Activated CD4-positive, alpha-beta memory T cell treated with anti-CD3 and anti-CD28 coated beads for 36 hours (primary cell): ENCODE measurements around the gene NCOA3. TPM values are rescaled to one million over a fixed set of nuclear protein-coding genes. Genes with fewer than 3 reads are reported as not detected.
A peak's percentile ranks its signal among the peaks of the same experiment; 100 is the strongest.
"Not testable (repeated sequence)": the region's sequence is repeated elsewhere in the genome, so short reads cannot be mapped to it uniquely, and the experiment has no call there.

ENCODE experiments used
- CTCF ChIA-PET: fragments of 350-600 bp; sonication (Branson Sonifier 250); formaldehyde crosslinking; loops from one replicate; lab custom pipeline; 2021; ENCODE audit warnings: antibody characterized with exemption, inconsistent platforms; lab: Charles Lee
- POLR2A ChIA-PET: fragments of 350-600 bp; sonication (Branson Sonifier 250); formaldehyde crosslinking; loops from one replicate; lab custom pipeline; 2021; ENCODE audit warnings: antibody characterized with exemption; lab: Charles Lee
- DNase-seq: peaks from one replicate; pipeline ENCODE4 v3.0.0-alpha.2; 2020
- H3K27ac Mint-ChIP-seq: one replicate; pipeline ENCODE4 v1.8.0; 2021; ENCODE audit warnings: mixed read lengths
- H3K27me3 Mint-ChIP-seq: one replicate; pipeline ENCODE4 v1.8.0; 2021; ENCODE audit warnings: mixed read lengths
- H3K36me3 Mint-ChIP-seq: one replicate; pipeline ENCODE4 v1.8.0; 2021; ENCODE audit warnings: mixed read lengths
- H3K4me1 Mint-ChIP-seq: one replicate; pipeline ENCODE4 v1.8.0; 2021; ENCODE audit warnings: low read depth, mixed read lengths
- H3K4me3 Mint-ChIP-seq: one replicate; pipeline ENCODE4 v1.8.0; 2021; ENCODE audit warnings: mild to moderate bottlenecking, mixed read lengths
- H3K9me3 Mint-ChIP-seq: one replicate; pipeline ENCODE4 v1.8.0; 2021; ENCODE audit warnings: mixed read lengths
- intact Hi-C: fragments of 100-400 bp; cut with micrococcal nuclease; formaldehyde crosslinking; loops from one replicate; pipeline ENCODE4 v1.15.1; 2023
- total RNA-seq, 2 experiments: library from RNA; stranded (reverse); gene quantifications; one replicate each; pipeline ENCODE4 v1.2.3, GENCODE V29; 2021

The NCOA3 gene
- total RNA-seq, 2 experiments from 2014 or later, result 72.0 to 81.8 TPM

GRCh38 chr20:47573559-47573958 is 71.9 kb downstream of the NCOA3 start:
- no peak overlapping the region for H3K4me3 Mint-ChIP-seq
- no peak for DNase-seq
- ChIA-PET CTCF (no interaction called here), POLR2A (no interaction called here)
- H3K36me3 Mint-ChIP-seq, result peaks cover 22% of the 10 kb centered on the region
- H3K27ac Mint-ChIP-seq, result peak overlapping the region; percentile 51
- intact Hi-C loops, result no loop called here
- H3K9me3 Mint-ChIP-seq, result peaks cover 3% of the 10 kb centered on the region
- H3K27me3 Mint-ChIP-seq, result no peaks in the 10 kb centered on the region
- peaks cover 61% of the 10 kb centered on the region for H3K4me1 Mint-ChIP-seq

- DNase-seq, result no peak
- peaks cover 3% of the 10 kb centered on the region for H3K9me3 Mint-ChIP-seq
- peaks cover 18% of the 10 kb centered on the region for H3K36me3 Mint-ChIP-seq
- H3K4me3 Mint-ChIP-seq, result no peak overlapping the region
- intact Hi-C loops, result loop anchor here (5.0 kb wide), 1 partner anchor 32 kb away; no protein-coding TSS in a partner anchor
- peak overlapping the region; percentile 25 for H3K27ac Mint-ChIP-seq
- H3K27me3 Mint-ChIP-seq, result no peaks in the 10 kb centered on the region
- CTCF ChIA-PET, result no interaction called here
- POLR2A ChIA-PET, result no interaction called here
- peaks cover 70% of the 10 kb centered on the region for H3K4me1 Mint-ChIP-seq
These were observed 73.1 kb downstream of the NCOA3 start for GRCh38 chr20:47574616-47575364.

DNA sequence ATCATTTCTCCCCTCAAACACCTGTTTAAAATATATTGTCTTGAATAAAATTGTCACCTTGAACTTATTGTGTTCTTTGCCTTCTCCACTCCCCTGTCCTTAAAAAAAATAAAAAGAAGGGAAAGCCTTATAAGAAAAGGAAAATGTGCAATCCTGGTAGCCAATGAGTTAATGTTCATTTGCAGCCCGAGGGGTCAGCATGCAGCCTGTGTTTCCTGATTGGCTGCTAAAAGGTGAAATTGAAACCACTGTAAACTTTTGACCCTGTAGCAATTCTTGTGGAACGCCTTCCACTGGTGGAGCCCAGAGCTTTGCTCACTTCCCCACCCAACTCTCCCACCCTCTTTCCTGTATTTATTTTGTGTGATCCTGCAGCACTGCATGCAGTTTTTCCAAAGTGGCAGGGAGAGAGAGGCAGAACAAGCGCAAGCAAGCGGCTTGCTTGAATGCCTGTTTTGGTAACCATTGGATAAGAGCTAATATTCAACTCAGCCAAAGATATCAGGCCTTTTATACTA is 74.9 kb downstream of the NCOA3 start:
- Mint-ChIP-seq H3K4me3 (peak overlapping the region; percentile 7), H3K4me1 (peaks cover 76% of the 10 kb centered on the region), H3K36me3 (peaks cover 5% of the 10 kb centered on the region), H3K27ac (no peak overlapping the region), H3K9me3 (no peaks in the 10 kb centered on the region), H3K27me3 (no peaks in the 10 kb centered on the region)
- ChIA-PET CTCF (interaction anchor here (0.5 to 1.9 kb wide), 3 partner anchors 45 to 192 kb away, joined by 3 to 6 read pairs (median 4); no protein-coding TSS in a partner anchor), POLR2A (no interaction called here)
- intact Hi-C loops, result loop anchor here (5.0 kb wide), 1 partner anchor 34 kb away; no protein-coding TSS in a partner anchor
- no peak for DNase-seq

DNA sequence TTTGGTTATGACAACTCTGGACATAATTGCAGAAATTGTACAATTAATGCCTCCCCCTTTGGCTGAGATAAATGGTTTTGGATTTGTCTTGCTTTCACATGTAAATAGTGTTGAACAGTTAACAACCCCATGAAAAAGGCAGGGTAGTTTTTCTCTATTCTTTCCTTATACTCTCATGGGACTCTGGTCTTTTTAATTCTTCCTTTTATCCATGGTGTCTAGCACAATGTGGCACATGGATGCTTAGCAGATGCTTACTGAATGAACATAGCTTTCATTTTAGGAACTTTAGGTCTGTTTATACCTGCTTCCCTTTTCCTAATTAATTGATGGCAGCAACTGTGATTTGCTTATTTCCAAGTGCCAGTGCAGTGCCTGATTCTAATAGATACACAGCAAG is 75.6 kb downstream of the NCOA3 start:
- CTCF ChIA-PET, result interaction anchor here (1.2 to 1.9 kb wide), 3 partner anchors 31 to 193 kb away, joined by 3 to 6 read pairs (median 4); no protein-coding TSS in a partner anchor
- H3K4me3 Mint-ChIP-seq, result no peak overlapping the region
- H3K27ac Mint-ChIP-seq, result peak overlapping the region; percentile 10

GRCh38 chr20:47578543-47578942 is 76.9 kb downstream of the NCOA3 start:
- H3K27me3 Mint-ChIP-seq, result no peaks in the 10 kb centered on the region
- H3K36me3 Mint-ChIP-seq, result peaks cover 9% of the 10 kb centered on the region
- DNase-seq, result no peak
- no peaks in the 10 kb centered on the region for H3K9me3 Mint-ChIP-seq
- intact Hi-C loops, result loop anchor here (5.0 kb wide), 1 partner anchor 36 kb away; no protein-coding TSS in a partner anchor
- peaks cover 66% of the 10 kb centered on the region for H3K4me1 Mint-ChIP-seq
- peak overlapping the region; percentile 29 for H3K27ac Mint-ChIP-seq
- POLR2A ChIA-PET, result interaction anchor here (1.4 kb wide), 1 partner anchor 9 kb away, joined by 4 read pairs; no protein-coding TSS in a partner anchor
- no peak overlapping the region for H3K4me3 Mint-ChIP-seq
- CTCF ChIA-PET, result interaction anchor here (1.3 kb wide), 2 partner anchors 30 to 305 kb away, joined by 3 read pairs; no protein-coding TSS in a partner anchor

More for the DNA sequence above, 75.6 kb downstream of the NCOA3 start:
- no peaks in the 10 kb centered on the region for H3K9me3 Mint-ChIP-seq
- POLR2A ChIA-PET, result interaction anchor here (1.4 kb wide), 1 partner anchor 8 kb away, joined by 4 read pairs; no protein-coding TSS in a partner anchor
- H3K27me3 Mint-ChIP-seq, result no peaks in the 10 kb centered on the region
- intact Hi-C loops, result loop anchor here (5.0 kb wide), 1 partner anchor 35 kb away; no protein-coding TSS in a partner anchor
- peaks cover 72% of the 10 kb centered on the region for H3K4me1 Mint-ChIP-seq
- H3K36me3 Mint-ChIP-seq, result peaks cover 7% of the 10 kb centered on the region
- no peak for DNase-seq

GRCh38 chr20:47580686-47581085 is 79.0 kb downstream of the NCOA3 start:
- POLR2A ChIA-PET, H3K27ac Mint-ChIP-seq: not testable (repeated sequence)

GRCh38 chr20:47581090-47581489 is 79.4 kb downstream of the NCOA3 start:
- no peak for DNase-seq
- H3K36me3 Mint-ChIP-seq, result peaks cover 14% of the 10 kb centered on the region
- H3K27me3 Mint-ChIP-seq, result no peaks in the 10 kb centered on the region
- no peak overlapping the region for H3K27ac Mint-ChIP-seq
- CTCF ChIA-PET, result no interaction called here
- H3K4me3 Mint-ChIP-seq, result no peak overlapping the region
- H3K9me3 Mint-ChIP-seq, result no peaks in the 10 kb centered on the region
- intact Hi-C loops, result no loop called here
- H3K4me1 Mint-ChIP-seq, result peaks cover 54% of the 10 kb centered on the region
- POLR2A ChIA-PET, result no interaction called here

More at GRCh38 chr20:47580686-47581085, 79.0 kb downstream of the NCOA3 start:
- intact Hi-C loops, DNase-seq, H3K9me3 Mint-ChIP-seq, H3K4me3 Mint-ChIP-seq, H3K27me3 Mint-ChIP-seq, CTCF ChIA-PET: not testable (repeated sequence)
- Mint-ChIP-seq H3K36me3 (peaks cover 12% of the 10 kb centered on the region), H3K4me1 (peaks cover 56% of the 10 kb centered on the region)

- ChIA-PET CTCF (no interaction called here), POLR2A (no interaction called here)
- H3K4me3 Mint-ChIP-seq, result no peak overlapping the region
- H3K9me3 Mint-ChIP-seq, result no peaks in the 10 kb centered on the region
- H3K4me1 Mint-ChIP-seq, result peaks cover 47% of the 10 kb centered on the region
- no peak for DNase-seq
- no peak overlapping the region for H3K27ac Mint-ChIP-seq
- H3K36me3 Mint-ChIP-seq, result peaks cover 26% of the 10 kb centered on the region
- H3K27me3 Mint-ChIP-seq, result no peaks in the 10 kb centered on the region
- intact Hi-C loops, result no loop called here
These were observed 81.9 kb downstream of the NCOA3 start for GRCh38 chr20:47583551-47583950.

GRCh38 chr20:47585087-47585747 is 83.5 kb downstream of the NCOA3 start:
- CTCF ChIA-PET, result interaction anchor here (1.1 to 1.2 kb wide), 2 partner anchors 10 to 36 kb away, joined by 3 to 4 read pairs; no protein-coding TSS in a partner anchor
- Mint-ChIP-seq H3K4me1 (peaks cover 32% of the 10 kb centered on the region), H3K27me3 (no peaks in the 10 kb centered on the region), H3K4me3 (no peak overlapping the region), H3K27ac (peak overlapping the region; percentile 47), H3K9me3 (no peaks in the 10 kb centered on the region), H3K36me3 (peaks cover 28% of the 10 kb centered on the region)
- no peak for DNase-seq
- intact Hi-C loops, result no loop called here
- POLR2A ChIA-PET, result no interaction called here

DNA sequence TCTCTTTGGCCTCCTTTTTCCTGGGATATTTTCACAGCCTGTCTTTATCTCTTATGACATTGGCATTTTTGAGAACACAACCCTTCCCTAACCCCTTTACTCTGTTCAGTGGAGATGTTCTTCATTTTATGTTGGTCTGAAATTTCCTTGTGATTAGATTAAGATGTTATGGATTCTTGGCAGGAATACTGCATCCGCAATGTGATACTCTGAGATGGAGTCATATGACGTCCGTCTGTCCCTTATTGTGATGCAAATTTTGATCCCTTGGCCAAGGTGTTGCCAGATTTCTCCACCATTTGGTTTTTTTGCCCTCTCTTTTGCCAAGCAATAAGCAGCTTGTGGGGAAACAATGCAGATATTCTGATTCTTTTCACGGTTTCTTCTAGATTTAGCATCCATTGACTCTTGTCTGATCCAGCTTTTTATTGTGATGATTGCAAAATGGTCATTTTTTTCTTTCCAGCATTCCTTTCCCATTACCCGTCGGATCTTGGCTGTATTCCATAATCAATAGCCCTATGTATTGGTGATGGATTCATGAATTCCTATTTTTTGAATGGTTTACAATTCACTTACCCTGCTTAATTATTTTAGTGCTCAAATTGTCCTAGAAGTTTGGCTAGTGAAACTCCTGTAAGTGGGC is 85.1 kb downstream of the NCOA3 start:
- H3K4me1 Mint-ChIP-seq, result peaks cover 32% of the 10 kb centered on the region
- no peaks in the 10 kb centered on the region for H3K9me3 Mint-ChIP-seq
- H3K27me3 Mint-ChIP-seq, result no peaks in the 10 kb centered on the region
- ChIA-PET POLR2A (no interaction called here), CTCF (interaction anchor here (0.7 kb wide), 1 partner anchor 54 kb away, joined by 3 read pairs; no protein-coding TSS in a partner anchor)
- H3K4me3 Mint-ChIP-seq, result no peak overlapping the region
- intact Hi-C loops, result no loop called here
- no peak overlapping the region for H3K27ac Mint-ChIP-seq
- H3K36me3 Mint-ChIP-seq, result peaks cover 35% of the 10 kb centered on the region
- no peak for DNase-seq

GRCh38 chr20:47588158-47588557 is 86.5 kb downstream of the NCOA3 start:
- peaks cover 32% of the 10 kb centered on the region for H3K36me3 Mint-ChIP-seq
- H3K27ac Mint-ChIP-seq, result no peak overlapping the region
- H3K27me3 Mint-ChIP-seq, result no peaks in the 10 kb centered on the region
- no peak overlapping the region for H3K4me3 Mint-ChIP-seq
- peaks cover 32% of the 10 kb centered on the region for H3K4me1 Mint-ChIP-seq
- POLR2A ChIA-PET, result no interaction called here
- DNase-seq, result no peak
- intact Hi-C loops, result no loop called here
- CTCF ChIA-PET, result no interaction called here
- no peaks in the 10 kb centered on the region for H3K9me3 Mint-ChIP-seq
